ENCODE results near the gene CITED4.

The CITED4 gene

DNA sequence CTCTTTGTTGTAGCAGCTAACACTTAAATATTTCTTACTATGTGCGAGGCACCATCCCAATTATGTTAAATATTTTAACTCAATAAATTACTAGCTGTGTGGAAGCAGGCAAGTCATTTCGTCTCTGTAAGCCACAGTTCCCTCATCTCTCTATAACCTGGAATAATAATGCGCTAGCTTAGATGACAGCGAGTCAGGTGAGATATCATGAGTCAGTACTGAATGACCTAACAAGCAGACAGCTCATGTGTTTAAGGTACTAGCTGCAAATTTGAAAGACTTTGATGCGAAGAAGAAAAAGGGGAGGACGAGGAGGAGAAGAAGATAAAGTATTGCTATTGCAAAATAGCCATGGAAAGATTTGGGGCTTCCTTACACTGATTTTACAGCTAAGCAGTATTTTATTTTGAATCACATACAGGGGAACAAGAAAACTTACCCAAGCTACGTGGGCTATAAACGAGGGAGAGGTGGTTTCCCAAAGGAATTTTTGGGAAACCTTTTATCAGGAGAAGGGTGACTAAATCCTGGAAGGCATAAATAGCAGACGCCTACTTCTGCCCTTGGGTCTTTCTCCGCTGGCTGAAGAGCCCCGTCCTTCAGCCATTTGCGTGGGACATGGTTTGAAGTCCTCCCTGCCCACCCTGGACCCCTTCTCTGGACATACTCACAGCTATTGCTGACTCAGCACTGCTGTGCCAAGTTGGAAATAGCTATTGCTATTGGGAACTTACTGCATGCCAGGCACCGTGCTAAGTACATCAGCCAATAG, 8.9 kb downstream of the CITED4 start:
- H3K9ac ChIP-seq = no peak overlapping the region
- no peaks in the 10 kb centered on the region for H4K20me1 ChIP-seq (ENCODE audit: insufficient read depth)
- H2AFZ ChIP-seq (ENCODE audit: low read depth) = no peak overlapping the region
- peaks cover 6% of the 10 kb centered on the region for H3K4me1 ChIP-seq (ENCODE audit: low read depth, poor library complexity, severe bottlenecking)
- no peaks in the 10 kb centered on the region for H3K36me3 ChIP-seq (ENCODE audit: insufficient read depth)
- no peaks in the 10 kb centered on the region for H3K79me2 ChIP-seq (ENCODE audit: insufficient read depth, low read depth)
- no peak overlapping the region for H3K27ac ChIP-seq
- TF ChIP-seq CTCF (conservative IDR thresholded peaks at IDR 0.05; ENCODE audit: low read depth, low read length) = no peak
- no peak overlapping the region for H3K4me2 ChIP-seq
- H3K27me3 ChIP-seq (ENCODE audit: insufficient read depth, low read depth) = no peaks in the 10 kb centered on the region
- H3K4me3 ChIP-seq (IDR thresholded peaks at IDR 0.05; ENCODE audit: insufficient read depth, low read depth, low read length) = no peak overlapping the region

DNA sequence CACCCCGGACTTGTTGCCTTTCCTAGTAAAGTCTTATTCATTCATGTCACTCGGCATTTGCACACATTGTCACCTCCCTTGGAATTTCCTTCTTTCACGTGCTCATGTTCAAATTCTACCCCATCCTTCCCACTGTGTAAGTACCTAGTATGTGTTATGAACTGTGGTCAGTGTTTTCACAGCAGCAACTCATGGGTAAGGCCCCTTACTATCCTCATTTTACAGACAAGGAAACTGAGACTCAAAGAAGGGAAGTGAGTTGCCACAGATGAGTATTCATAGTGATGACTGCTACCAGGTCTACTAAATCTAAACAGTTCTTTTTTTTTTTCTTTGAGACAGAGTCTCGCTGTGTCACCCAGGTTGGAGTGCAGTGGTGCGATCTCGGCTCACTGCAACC, 10.5 kb downstream of the CITED4 start:
- no peak overlapping the region for H2AFZ ChIP-seq (ENCODE audit: low read depth)
- peaks cover 6% of the 10 kb centered on the region for H3K4me1 ChIP-seq (ENCODE audit: low read depth, poor library complexity, severe bottlenecking)
- H3K4me3 ChIP-seq (IDR thresholded peaks at IDR 0.05; ENCODE audit: insufficient read depth, low read depth, low read length) = no peak overlapping the region
- no peaks in the 10 kb centered on the region for H4K20me1 ChIP-seq (ENCODE audit: insufficient read depth)
- H3K36me3 ChIP-seq (ENCODE audit: insufficient read depth) = no peaks in the 10 kb centered on the region
- no peak overlapping the region for H3K4me2 ChIP-seq
- H3K9ac ChIP-seq = no peak overlapping the region
- H3K27ac ChIP-seq = no peak overlapping the region
- H3K27me3 ChIP-seq (ENCODE audit: insufficient read depth, low read depth) = no peaks in the 10 kb centered on the region
- TF ChIP-seq CTCF (conservative IDR thresholded peaks at IDR 0.05; ENCODE audit: low read depth, low read length) = no peak
- no peaks in the 10 kb centered on the region for H3K79me2 ChIP-seq (ENCODE audit: insufficient read depth, low read depth)

DNA sequence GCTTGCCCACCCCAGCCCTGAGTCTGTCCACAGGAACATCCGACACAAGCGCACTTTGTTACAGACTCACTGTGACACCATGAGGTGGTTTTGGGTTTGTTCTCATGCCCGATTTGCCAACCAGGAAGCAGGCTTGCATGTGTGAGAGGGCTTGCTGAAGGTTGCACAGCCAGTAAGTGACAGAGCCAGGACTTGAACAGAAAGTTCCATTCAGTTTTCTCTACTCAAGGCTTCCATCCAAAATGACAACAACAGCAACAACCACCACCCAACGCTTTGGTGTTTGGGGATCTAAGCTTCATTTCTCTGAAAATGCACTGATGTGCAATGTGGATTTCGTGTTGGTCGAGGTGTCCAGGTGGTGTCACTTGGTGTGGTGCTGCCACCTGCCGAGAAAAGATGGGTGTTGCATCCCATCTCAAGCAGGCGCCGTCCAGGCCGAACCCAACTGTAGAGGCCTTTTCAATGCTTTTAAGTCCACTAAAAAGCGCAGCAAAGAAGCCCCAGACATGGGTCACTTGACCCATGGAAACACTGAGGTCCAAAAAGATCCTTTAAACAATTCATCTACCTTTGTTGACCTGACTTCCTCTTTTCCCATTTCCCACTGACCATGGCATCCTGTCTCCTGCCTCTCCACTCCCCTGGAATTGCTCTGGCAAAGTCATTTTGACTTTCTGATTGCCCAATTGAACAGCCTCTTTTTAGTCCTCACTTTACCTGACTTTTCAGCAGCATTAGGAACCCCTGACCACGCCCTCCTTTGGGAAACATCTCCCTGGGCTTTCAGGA, 12.2 kb downstream of the CITED4 start:
- H3K79me2 ChIP-seq (ENCODE audit: insufficient read depth, low read depth) = no peaks in the 10 kb centered on the region
- no peak overlapping the region for H3K9ac ChIP-seq
- H3K36me3 ChIP-seq (ENCODE audit: insufficient read depth) = no peaks in the 10 kb centered on the region
- H4K20me1 ChIP-seq (ENCODE audit: insufficient read depth) = no peaks in the 10 kb centered on the region
- TF ChIP-seq CTCF (conservative IDR thresholded peaks at IDR 0.05; ENCODE audit: low read depth, low read length) = peak; percentile 92
- no peak overlapping the region for H3K4me2 ChIP-seq
- no peaks in the 10 kb centered on the region for H3K27me3 ChIP-seq (ENCODE audit: insufficient read depth, low read depth)
- H3K27ac ChIP-seq = no peak overlapping the region
- peak overlapping the region; percentile 72 for H2AFZ ChIP-seq (ENCODE audit: low read depth)
- H3K4me3 ChIP-seq (IDR thresholded peaks at IDR 0.05; ENCODE audit: insufficient read depth, low read depth, low read length) = no peak overlapping the region
- H3K4me1 ChIP-seq (ENCODE audit: low read depth, poor library complexity, severe bottlenecking) = peaks cover 10% of the 10 kb centered on the region

GRCh38 chr1:40848530-40849189, 13.5 kb downstream of the CITED4 start:
- H3K4me2 ChIP-seq = no peak overlapping the region
- no peak overlapping the region for H3K9ac ChIP-seq
- H3K4me1 ChIP-seq (ENCODE audit: low read depth, poor library complexity, severe bottlenecking) = peaks cover 22% of the 10 kb centered on the region
- no peaks in the 10 kb centered on the region for H3K79me2 ChIP-seq (ENCODE audit: insufficient read depth, low read depth)
- H3K27me3 ChIP-seq (ENCODE audit: insufficient read depth, low read depth) = no peaks in the 10 kb centered on the region
- H3K36me3 ChIP-seq (ENCODE audit: insufficient read depth) = no peaks in the 10 kb centered on the region
- no peak overlapping the region for H3K27ac ChIP-seq
- no peak overlapping the region for H3K4me3 ChIP-seq (IDR thresholded peaks at IDR 0.05; ENCODE audit: insufficient read depth, low read depth, low read length)
- H4K20me1 ChIP-seq (ENCODE audit: insufficient read depth) = no peaks in the 10 kb centered on the region
- no peak overlapping the region for H2AFZ ChIP-seq (ENCODE audit: low read depth)
- peak; percentile 75 for TF ChIP-seq CTCF (conservative IDR thresholded peaks at IDR 0.05; ENCODE audit: low read depth, low read length)
